CD4-positive, alpha-beta T cell treated with Interferon gamma for 1 hour (primary cell): Measurements from ENCODE around the gene RSPH10B2.
"Not testable (repeated sequence)": the region's sequence is repeated elsewhere in the genome, so short reads cannot be mapped to it uniquely, and the experiment has no call there.

Experiments used
- DNase-seq: peaks from one replicate; pipeline ENCODE4 v3.0.0-alpha.2; 2020

The RSPH10B2 gene

GRCh38 chr7:6792113-6792872, 38.4 kb downstream of the RSPH10B2 start:
- not testable (repeated sequence) for DNase-seq

GRCh38 chr7:6794276-6794675, 40.4 kb downstream of the RSPH10B2 start:
- not testable (repeated sequence) for DNase-seq

- DNase-seq: not testable (repeated sequence)
Measured at GRCh38 chr7:6797218-6797617, 43.3 kb downstream of the RSPH10B2 start.

- not testable (repeated sequence) for DNase-seq
Measured at GRCh38 chr7:6798047-6798446, 44.1 kb downstream of the RSPH10B2 start.

- DNase-seq: not testable (repeated sequence)
Measured at GRCh38 chr7:6799887-6800286, 46.0 kb downstream of the RSPH10B2 start.

- not testable (repeated sequence) for DNase-seq
Measured at GRCh38 chr7:6800331-6800730, 46.4 kb downstream of the RSPH10B2 start.

- not testable (repeated sequence) for DNase-seq
Measured at GRCh38 chr7:6807393-6807918, 53.6 kb downstream of the RSPH10B2 start.

- DNase-seq: not testable (repeated sequence)
Measured at GRCh38 chr7:6807959-6808358, 54.1 kb downstream of the RSPH10B2 start.

- DNase-seq: not testable (repeated sequence)
Measured at GRCh38 chr7:6813011-6813410, 59.1 kb downstream of the RSPH10B2 start.

GRCh38 chr7:6815470-6815869, 61.6 kb downstream of the RSPH10B2 start:
- not testable (repeated sequence) for DNase-seq

GRCh38 chr7:6821622-6822021, 67.7 kb downstream of the RSPH10B2 start:
- DNase-seq: not testable (repeated sequence)

- DNase-seq: not testable (repeated sequence)
Measured at GRCh38 chr7:6825236-6826125, 71.6 kb downstream of the RSPH10B2 start.

GRCh38 chr7:6826151-6826550, 72.2 kb downstream of the RSPH10B2 start, which contains the start of gene CCZ1B:
TSS of gene CCZ1B (minus strand) at chr7:6826275. CDS start at chr7:6826197, 78 bp downstream.
- peak; percentile 83 for DNase-seq

GRCh38 chr7:6827180-6827579, 73.3 kb downstream of the RSPH10B2 start:
- DNase-seq: not testable (repeated sequence)

- DNase-seq: not testable (repeated sequence)
Measured at GRCh38 chr7:6829616-6830015, 75.7 kb downstream of the RSPH10B2 start.

- DNase-seq: not testable (repeated sequence)
Measured at GRCh38 chr7:6830026-6830425, 76.1 kb downstream of the RSPH10B2 start.

- no peak for DNase-seq
Measured at GRCh38 chr7:6831018-6831725, 77.3 kb downstream of the RSPH10B2 start.

GRCh38 chr7:6833636-6834035, 79.7 kb downstream of the RSPH10B2 start:
- no peak for DNase-seq

- DNase-seq: not testable (repeated sequence)
Measured at GRCh38 chr7:6835521-6835920, 81.6 kb downstream of the RSPH10B2 start.

GRCh38 chr7:6837081-6837480, 83.2 kb downstream of the RSPH10B2 start:
- DNase-seq: not testable (repeated sequence)

- DNase-seq: not testable (repeated sequence)
Measured at GRCh38 chr7:6842278-6842921, 88.5 kb downstream of the RSPH10B2 start.

GRCh38 chr7:6843092-6843491, 89.2 kb downstream of the RSPH10B2 start:
- DNase-seq: not testable (repeated sequence)
